ENCODE measurements around the gene TRIL.

TRIL gene

DNA sequence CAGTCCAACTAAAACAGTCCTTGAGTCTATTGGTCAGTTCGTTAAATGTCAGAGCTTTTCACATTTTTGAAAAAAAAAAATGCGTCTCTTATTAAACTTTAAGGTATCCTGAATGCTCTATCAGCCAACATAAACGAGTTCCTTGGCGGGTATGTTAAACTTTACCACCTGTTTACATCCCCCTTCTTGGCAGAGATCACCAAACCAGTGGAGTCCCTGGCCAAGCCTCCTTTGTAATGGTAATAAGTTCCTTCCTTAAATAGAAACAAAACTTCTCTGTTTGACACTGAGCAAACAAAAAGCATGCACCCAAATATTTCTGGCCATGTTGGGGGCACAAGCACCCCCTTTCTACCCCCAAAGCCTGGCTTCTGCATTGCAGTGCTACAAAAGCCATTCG lies 3.2 kb downstream of the TRIL start:
- in situ Hi-C loops (cut with HindIII; ENCODE audit: low sequenced_read_pairs), result no loop called here
- no peak overlapping the region for H3K4me3 ChIP-seq (ENCODE audit: low read depth, low read length)
- TF ChIP-seq, protein P1, sequence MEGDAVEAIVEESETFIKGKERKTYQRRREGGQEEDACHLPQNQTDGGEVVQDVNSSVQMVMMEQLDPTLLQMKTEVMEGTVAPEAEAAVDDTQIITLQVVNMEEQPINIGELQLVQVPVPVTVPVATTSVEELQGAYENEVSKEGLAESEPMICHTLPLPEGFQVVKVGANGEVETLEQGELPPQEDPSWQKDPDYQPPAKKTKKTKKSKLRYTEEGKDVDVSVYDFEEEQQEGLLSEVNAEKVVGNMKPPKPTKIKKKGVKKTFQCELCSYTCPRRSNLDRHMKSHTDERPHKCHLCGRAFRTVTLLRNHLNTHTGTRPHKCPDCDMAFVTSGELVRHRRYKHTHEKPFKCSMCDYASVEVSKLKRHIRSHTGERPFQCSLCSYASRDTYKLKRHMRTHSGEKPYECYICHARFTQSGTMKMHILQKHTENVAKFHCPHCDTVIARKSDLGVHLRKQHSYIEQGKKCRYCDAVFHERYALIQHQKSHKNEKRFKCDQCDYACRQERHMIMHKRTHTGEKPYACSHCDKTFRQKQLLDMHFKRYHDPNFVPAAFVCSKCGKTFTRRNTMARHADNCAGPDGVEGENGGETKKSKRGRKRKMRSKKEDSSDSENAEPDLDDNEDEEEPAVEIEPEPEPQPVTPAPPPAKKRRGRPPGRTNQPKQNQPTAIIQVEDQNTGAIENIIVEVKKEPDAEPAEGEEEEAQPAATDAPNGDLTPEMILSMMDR (IDR thresholded peaks at IDR 0.05; ENCODE audit: low read depth, low read length), result no peak
- no peak for DNase-seq (ENCODE audit: low read depth, low spot score)

DNA sequence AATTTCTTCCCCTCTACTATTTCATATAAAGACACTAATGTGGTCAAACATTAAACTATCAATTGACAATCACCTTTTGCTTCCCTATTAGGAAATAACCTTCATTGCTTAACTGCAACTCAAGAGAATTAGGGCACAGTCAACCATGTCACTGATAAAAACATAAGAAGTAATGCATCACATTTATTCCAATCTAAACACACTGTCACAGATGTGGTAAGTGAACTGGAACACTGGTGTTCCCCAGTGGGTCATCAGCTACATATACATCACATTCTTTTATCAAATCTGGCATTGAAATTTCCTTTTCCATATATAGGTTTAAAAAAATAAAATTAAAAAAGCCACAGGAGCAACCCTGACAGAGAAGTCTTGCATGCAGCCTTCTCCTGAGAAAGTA lies 3.7 kb downstream of the TRIL start:
- in situ Hi-C loops (cut with HindIII; ENCODE audit: low sequenced_read_pairs), result no loop called here
- no peak overlapping the region for H3K4me3 ChIP-seq (ENCODE audit: low read depth, low read length)
- DNase-seq (ENCODE audit: low read depth, low spot score), result no peak
- TF ChIP-seq, protein P1 (IDR thresholded peaks at IDR 0.05; ENCODE audit: low read depth, low read length), result no peak

DNA sequence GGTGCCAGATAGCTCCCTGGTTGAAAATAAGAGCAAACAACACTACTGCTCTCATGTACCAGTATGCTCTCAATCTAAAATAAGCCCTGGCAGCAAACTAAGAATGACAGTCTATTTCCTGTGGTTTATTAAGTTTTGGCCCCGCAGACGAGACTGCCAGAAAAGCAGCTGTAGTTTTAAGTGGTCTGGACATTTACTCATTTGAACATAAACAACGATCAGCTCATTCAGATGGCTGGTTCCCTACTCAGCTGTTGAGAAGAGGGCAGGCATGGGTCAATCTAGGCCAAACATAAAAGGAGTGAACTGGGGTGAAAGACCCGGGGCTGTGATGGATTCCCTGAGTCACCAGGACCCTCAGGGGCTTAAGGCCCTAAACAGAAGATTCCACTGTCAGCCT lies 4.5 kb downstream of the TRIL start:
- H3K4me3 ChIP-seq (ENCODE audit: low read depth, low read length), result no peak overlapping the region
- peak; percentile 59 for DNase-seq (ENCODE audit: low read depth, low spot score)
- in situ Hi-C loops (cut with HindIII; ENCODE audit: low sequenced_read_pairs), result no loop called here
- TF ChIP-seq, protein P1 (IDR thresholded peaks at IDR 0.05; ENCODE audit: low read depth, low read length), result no peak

DNA sequence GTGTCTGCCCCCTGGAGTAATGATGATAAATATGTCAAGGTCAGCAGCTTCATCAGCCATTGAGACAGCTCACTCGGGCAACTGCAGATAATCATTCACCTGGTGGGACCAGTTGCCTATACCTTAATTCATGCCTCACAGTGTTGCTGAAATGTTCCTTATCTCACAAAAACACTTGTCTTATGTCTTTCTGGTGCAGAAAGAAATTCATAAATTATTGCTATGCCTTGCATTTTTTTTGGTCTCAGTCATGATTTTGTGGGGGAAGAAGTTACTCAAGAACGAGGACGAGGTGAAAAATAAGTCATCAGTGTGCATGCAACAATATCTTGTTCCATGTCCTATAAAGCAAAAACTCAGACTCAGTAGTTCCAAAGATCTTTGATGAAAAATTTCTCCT lies 16.0 kb downstream of the TRIL start:
- H3K4me3 ChIP-seq (ENCODE audit: low read depth, low read length), result no peak overlapping the region
- in situ Hi-C loops (cut with HindIII; ENCODE audit: low sequenced_read_pairs), result no loop called here
- DNase-seq (ENCODE audit: low read depth, low spot score), result no peak
- TF ChIP-seq, protein P1 (IDR thresholded peaks at IDR 0.05; ENCODE audit: low read depth, low read length), result no peak

DNA sequence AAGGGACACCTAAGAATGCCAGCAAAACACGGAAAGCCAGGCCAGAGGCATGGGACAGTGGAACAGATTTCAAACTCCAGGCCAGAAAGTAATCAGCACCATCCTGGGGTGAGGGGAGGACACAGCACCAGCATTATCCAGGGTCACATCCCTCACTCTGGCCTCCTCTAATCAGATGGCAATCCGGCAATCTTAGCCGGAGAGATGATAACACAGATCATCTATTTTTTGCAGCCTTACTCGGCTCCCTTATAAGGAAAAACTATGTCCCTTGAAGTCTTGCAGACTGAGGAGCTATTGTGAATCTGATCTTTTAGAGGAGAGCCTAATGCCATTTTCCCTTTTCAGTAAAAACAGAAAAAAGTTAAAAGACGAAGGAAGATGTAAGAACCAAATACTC lies 16.5 kb downstream of the TRIL start:
- in situ Hi-C loops (cut with HindIII; ENCODE audit: low sequenced_read_pairs), result no loop called here
- TF ChIP-seq, protein P1 (IDR thresholded peaks at IDR 0.05; ENCODE audit: low read depth, low read length), result no peak
- no peak for DNase-seq (ENCODE audit: low read depth, low spot score)
- H3K4me3 ChIP-seq (ENCODE audit: low read depth, low read length), result no peak overlapping the region

DNA sequence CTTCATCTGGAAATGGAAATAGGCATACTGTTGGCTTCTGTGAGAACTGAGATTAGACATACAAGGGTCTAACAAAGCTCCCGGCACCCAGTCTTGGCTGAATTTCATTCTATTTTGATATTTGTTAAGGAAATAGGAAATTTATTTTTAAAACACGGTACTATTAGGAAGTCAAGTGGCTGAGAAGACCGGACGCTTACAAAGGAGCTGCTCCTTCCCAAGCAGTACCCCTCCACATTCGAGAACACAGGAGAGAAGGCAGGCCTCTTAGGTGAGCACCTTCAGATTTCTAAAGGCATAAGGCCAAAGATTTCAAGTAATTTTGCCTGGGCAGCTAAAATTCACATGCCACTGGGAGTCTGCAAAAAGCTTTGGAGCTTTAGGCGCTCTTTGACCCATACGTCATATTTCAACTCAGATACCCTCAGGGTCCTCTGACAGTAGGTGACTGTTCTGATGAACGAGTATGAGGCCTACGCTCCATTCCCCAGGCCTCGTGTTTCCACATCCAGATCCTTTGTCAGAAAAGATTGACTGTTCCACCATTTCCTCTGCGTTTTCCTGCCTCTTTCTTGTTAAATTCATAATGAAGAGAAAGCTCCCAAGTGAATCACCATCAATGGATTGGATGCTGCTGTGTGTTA lies 17.3 kb downstream of the TRIL start:
- no peak for DNase-seq (ENCODE audit: low read depth, low spot score)
- in situ Hi-C loops (cut with HindIII; ENCODE audit: low sequenced_read_pairs), result no loop called here

More for the DNA sequence above, 17.3 kb downstream of the TRIL start:
- TF ChIP-seq, protein P1 (IDR thresholded peaks at IDR 0.05; ENCODE audit: low read depth, low read length), result no peak
- no peak overlapping the region for H3K4me3 ChIP-seq (ENCODE audit: low read depth, low read length)

Data from astrocyte of the spinal cord (primary cell).